ENCODE measurements around the gene INPPL1.

INPPL1 gene

GRCh38 chr11:72220696-72221363 lies 3.7 kb upstream of the INPPL1 start:
- DNase-seq, result no peak

DNA sequence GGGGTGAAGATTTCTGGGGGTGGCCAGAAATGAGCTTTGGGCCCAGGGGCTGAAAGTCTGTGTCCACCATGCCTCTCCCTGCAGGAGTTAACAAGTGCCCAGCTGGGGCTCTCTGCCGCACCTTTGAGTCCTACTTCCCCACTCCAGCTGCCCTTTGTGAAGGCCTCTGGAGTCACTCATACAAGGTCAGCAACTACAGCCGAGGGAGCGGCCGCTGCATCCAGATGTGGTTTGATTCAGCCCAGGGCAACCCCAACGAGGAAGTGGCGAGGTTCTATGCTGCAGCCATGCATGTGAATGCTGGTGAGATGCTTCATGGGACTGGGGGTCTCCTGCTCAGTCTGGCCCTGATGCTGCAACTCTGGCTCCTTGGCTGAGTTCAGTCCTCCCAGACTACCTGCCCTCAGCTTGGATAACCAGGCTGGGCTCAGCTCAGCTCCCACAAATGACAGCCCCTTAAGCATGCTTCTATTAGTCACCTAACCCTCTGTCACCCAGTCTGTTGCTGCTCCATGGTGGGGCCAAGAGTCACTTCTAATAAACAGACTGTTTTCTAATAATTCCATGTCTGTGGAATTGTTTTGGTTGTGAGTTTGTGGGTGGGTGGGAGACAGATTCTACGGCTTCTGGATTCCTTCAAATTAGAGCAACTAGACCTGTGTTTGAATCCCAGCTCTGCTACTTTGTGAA lies 3.0 kb upstream of the INPPL1 start:
- DNase-seq, result no peak

DNA sequence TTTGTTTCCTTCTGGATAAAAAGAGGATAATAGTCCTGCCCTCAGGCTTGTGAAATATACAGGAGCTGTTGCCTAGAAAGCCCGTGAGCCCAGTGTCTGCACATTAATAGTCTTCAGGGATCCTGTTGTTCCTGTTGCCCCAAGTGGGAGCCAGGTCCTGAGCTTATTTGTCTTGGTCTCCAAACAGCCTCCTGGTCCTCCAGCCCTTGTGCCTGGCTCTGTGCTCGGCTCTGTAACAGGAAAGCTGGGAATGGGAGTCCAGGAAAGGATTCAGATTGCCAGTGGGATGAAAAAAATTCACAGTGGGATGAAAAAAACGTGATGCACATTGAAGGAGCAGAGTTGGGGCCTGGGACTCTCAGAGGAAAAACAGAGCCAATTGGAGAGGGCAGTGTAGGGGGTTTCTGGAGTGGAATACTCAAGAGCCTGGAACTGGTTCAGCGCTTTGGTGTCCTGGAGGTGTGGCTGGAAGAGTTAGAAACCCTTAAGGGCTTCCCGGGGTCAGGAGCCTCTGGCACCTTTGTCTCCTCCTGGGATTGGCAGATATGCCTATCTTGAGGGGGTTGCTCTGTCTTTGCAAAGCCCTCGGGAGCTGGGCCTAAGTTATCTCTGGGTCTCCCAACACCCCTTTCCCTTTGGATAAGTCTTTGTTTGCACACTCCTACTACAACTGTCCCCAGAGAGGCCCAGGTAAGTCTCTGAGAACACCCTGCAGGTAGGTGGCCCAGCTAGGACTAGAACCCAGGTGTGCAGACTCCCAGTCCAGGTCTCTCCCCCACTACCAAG lies 2.3 kb upstream of the INPPL1 start:
- no peak for DNase-seq

- peak; percentile 95 for DNase-seq
Measured at GRCh38 chr11:72222907-72223614, 1.5 kb upstream of the INPPL1 start.

DNA sequence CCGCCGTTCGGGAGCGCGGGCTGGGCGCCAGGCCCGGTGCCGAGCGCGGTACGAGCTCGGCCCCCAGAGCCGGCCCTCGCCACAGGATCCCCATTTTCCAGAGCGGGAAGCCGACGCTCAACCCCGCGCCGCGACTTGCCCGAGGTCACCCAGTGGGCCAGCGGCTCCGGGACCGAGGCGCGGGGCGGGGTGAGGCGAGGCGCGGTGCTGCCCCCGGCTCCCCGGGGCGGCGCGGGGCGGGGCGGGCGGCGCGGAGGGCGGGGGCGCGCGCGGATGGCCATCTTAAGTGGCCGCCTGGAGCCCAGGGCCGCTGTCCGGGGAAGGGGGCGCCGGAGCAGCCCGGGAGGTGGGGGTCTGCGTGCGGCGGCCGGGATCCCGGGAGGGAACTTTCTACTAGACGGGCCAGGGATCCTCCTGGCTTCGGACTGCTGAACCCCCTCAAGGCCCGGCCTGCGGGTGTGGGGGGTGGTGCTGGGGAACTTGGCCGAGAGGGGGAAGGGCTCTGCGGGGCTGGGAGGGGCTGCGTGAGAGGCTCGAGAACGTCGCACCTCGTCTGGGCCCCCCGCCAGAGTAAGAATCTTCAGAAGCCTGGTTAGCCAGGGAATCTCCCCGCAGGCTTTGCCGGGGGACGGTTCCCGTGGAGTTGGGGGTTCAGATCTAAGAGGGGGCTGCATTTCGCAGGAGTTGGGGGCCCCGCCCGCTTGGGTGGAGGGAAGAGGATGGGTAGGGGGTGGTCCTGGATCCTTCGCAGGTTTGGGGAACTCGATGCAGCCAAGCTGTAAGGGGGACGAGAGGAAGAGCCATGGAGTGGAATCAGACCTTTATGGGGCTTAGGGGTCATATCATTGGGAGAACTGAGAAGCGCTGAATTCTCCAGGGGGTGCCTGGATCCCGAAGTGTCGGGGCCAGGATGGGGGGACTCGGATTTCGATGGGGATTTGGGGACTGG lies 678 bp upstream of the INPPL1 start:
- DNase-seq, result peak; percentile 79

GRCh38 chr11:72225411-72225951 lies 914 bp downstream of the INPPL1 start:
- DNase-seq, result no peak

- DNase-seq, result no peak
Measured at GRCh38 chr11:72226701-72227100, 2.1 kb downstream of the INPPL1 start.

- DNase-seq, result no peak
Measured at GRCh38 chr11:72227316-72228228, 3.0 kb downstream of the INPPL1 start.

DNA sequence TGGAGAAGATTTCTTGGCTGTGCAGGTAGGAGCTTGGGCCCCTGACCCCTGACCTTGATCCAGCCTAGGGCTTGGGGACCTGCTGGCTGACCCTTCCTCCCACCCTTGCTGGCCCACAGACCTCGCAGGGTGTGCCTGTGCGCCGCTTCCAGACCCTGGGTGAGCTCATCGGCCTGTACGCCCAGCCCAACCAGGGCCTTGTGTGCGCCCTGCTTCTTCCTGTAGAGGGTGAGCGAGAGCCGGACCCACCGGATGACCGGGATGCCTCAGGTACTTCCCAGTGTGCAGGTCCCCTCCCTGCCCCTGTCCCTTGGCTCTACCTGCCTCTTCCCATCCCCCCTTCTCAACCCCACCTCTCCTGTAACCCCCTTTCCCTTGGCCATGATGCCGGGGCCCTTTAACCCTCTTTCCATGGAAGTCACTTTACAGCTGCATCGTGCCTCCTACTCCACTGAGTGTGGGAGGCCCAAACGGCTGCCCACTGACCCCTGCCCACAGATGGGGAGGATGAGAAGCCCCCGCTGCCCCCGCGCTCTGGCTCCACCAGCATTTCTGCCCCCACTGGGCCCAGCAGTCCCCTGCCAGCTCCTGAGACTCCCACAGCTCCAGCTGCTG lies 3.8 kb downstream of the INPPL1 start:
- DNase-seq, result no peak

DNA sequence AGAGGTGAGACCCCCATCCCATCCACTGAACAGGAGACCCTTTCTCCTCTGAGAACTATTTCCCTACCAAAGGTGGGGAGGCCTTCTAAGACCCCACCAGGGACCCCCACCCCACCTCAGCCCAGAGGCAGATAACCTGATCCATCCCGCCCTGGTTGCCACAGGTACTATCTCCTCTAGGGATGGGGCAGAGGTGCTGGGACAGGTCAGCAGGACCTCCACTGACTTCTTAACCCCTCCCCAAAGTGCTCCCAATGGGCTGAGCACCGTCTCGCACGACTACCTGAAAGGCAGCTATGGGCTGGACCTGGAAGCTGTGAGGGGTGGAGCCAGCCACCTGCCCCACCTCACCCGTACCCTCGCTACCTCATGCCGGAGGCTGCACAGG lies 4.3 kb downstream of the INPPL1 start:
- DNase-seq, result no peak

GRCh38 chr11:72229336-72229924 lies 4.9 kb downstream of the INPPL1 start:
- no peak for DNase-seq

DNA sequence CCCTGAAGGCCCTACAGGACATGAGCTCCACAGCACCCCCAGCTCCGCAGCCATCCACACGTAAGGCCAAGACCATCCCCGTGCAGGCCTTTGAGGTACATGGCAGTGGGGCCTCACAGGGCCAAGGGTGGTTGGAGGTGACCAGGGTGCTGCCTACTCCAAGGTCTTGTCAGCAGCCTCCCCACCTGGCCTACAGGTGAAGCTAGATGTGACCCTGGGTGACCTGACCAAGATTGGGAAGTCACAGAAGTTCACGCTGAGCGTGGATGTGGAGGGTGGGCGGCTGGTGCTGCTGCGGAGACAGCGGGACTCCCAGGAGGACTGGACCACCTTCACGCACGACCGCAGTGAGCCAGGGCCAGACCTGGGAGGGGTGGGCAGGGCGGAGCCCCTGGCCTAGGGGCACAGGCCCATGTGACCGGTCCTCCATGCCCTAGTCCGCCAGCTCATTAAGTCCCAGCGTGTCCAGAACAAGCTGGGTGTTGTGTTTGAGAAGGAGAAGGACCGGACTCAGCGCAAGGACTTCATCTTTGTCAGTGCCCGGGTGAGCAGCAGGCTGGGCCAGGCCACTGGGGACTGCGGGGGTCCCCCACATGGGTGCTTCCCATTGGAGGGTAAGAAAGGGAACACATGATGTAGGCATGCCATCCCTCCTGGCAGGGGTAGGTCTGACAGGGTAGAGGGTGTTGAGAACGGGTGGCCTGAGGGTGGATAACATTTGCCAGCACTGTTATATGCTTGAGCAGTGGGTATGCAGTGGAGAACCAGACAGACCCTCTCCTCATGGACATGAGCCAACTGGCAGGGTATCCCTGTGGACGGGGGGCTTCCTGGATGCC lies 5.6 kb downstream of the INPPL1 start:
- no peak for DNase-seq

DNA sequence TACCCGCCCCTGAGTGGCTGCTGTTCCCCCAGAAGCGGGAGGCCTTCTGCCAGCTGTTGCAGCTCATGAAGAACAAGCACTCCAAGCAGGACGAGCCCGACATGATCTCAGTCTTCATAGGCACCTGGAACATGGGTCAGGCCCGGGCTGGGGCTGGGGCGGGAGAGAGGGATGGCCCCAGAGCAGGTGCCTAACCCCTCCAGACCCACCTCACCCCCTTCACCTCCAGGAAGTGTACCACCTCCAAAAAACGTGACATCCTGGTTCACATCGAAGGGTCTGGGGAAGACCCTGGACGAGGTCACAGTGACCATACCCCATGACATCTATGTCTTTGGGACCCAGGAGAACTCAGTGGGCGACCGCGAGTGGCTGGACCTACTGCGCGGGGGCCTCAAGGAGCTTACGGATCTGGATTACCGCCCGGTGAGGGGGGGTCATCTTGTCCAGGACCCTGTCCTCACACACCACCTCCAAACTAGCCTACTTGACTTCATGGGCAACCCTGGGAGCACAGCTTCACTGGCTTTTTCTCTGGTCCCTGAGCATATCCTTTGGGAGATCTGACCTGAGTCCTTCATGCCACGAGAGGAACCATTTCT lies 6.3 kb downstream of the INPPL1 start:
- no peak for DNase-seq

- no peak for DNase-seq
Measured at GRCh38 chr11:72231396-72232259, 7.1 kb downstream of the INPPL1 start.

DNA sequence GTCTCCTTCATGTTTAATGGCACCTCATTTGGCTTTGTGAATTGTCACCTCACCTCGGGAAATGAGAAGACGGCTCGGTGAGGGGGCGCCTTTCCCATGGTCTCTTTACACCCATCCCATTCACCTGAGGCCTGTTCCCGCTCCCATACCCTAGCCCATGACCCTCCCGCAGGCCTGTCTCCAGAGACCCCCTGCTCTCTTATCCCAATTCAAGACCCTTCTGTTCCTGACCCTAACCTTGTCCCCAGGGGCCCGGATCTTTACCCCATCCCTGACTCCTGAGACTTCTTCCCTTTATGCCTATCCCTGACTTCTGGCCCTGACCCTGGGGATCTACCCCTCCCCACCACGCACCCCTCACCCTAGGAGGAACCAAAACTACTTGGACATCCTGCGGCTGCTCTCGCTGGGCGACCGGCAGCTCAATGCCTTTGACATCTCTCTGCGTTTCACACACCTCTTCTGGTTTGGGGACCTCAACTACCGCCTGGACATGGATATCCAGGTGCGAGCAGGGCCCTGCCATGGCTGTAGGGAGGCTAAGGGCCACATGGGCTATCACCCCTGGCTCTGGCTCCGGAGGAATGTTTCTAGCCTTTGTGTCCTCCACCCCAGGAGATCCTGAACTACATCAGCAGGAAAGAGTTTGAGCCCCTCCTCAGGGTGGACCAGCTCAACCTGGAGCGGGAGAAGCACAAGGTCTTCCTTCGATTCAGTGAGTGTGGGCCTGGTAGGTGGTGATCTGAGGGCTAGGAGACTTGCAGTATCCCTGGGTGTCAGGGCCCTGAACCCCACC lies 7.9 kb downstream of the INPPL1 start:
- no peak for DNase-seq

DNA sequence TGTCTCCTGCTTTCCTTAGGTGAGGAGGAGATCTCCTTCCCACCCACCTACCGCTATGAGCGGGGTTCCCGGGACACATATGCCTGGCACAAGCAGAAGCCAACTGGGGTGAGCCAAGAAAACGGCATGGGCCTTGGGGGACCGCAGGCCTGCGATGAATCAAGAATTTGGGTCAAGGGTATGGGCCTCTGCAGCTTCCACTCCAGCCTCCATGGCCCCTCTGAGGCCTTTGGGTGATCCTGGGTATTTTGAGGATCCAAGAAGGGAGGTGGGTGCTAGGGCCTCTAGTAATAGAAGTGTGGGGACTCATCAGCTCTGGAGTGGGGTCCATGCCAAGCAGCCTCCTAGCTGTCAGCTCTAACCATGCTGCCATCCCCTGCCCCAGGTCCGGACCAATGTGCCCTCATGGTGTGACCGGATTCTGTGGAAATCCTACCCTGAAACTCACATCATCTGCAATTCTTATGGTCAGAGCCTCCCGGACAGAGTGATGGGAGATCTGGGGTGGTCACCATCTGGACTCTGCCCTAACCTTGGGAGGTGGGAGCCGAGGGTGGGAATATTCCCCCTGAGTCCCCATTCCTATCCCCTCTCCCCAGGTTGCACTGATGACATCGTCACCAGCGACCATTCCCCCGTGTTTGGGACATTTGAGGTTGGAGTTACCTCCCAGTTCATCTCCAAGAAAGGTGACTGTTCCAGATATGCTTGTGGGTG lies 8.6 kb downstream of the INPPL1 start:
- no peak for DNase-seq
